HG02884 (cell line): ENCODE data around the gene ZNF672.
"Not testable (repeated sequence)": the region's sequence is repeated elsewhere in the genome, so short reads cannot be mapped to it uniquely, and the experiment has no call there.

Experiments
- ATAC-seq: cut with Tn5 transposase; IDR thresholded peaks from one replicate; pipeline ENCODE4 v1.9.1; 2021; ENCODE audit warnings: mild to moderate bottlenecking, moderate library complexity; ENCODE audit not compliant: unreplicated experiment

Gene ZNF672

DNA sequence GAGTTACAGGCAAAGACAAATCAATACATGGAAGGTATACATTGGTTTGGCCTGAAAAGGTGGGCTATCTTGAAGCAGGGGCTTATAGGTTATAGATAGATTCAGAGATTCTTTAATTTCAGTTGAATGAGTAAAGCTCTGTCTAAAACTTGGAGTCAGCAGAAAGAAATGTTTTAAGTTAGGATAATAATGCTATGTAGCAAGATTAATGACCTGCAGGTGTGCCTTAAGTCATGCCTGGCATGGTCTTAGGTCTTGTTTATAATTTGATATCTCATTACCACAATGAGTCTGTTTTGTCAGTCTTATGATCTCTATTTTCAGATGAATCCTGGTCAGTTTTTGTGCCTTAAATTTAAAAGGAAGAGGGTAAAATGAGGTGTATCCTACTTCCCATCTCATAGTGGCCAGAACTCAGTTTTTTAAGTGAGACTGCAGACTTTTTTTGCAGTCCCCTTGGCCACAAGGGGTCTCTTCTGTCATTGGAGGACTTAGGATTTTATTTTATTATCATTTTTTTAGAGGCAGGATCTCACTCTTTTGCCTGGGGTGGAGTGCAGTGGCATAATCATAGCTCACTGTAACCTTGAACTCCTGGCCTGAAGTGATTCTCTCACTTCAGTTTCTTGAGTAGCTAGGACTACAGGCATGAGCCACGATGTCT, 46.7 kb downstream of the ZNF672 start:
- ATAC-seq = no peak

DNA sequence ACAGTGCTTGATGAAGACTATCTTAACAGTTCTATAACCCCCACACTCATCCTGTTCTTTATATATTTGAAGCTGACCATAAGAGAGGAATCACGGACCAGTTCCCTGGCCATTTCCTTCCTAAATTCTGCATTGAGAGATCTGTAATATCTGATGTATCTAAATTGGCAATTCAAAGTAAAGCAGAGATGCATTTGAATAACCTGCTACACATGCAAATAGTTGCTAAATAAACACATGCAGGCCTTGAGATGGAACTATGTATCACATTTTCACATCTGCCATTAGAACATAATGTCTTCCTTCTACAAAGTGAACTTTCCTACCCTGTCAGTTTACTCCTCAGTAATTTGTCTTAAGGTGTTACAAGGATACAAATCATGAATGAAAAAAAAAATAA, 47.6 kb downstream of the ZNF672 start:
- no peak for ATAC-seq

DNA sequence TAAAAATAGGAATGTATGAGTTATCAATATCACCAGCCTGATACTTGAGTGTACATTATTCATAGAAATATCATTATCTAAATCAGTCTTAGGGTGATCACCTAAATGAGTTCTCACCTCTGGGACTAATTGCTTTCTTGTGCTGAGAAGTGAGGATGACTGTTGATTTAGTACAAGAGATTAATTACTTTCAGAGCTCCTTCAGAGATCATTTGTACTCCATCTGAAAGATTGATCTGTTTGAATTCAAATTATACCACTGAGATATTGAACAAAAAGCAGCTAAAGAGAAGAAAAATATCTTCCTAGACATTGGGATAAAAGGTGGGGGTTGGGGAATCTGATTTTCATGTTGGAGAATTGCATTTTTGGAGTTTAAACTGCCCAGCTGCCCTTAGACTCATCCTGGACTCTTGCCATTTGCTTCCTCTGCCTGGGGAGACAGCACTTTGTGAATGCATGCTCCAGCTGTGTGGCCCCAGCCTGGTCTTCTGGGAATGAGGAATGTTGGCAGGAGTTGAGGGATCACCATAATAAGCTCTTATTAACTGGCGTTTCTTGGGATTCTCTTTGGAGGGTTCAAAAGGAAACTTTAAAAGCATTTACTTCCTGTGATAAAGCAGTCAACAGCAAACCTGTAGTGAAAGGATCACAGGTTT, 48.3 kb downstream of the ZNF672 start:
- no peak for ATAC-seq

DNA sequence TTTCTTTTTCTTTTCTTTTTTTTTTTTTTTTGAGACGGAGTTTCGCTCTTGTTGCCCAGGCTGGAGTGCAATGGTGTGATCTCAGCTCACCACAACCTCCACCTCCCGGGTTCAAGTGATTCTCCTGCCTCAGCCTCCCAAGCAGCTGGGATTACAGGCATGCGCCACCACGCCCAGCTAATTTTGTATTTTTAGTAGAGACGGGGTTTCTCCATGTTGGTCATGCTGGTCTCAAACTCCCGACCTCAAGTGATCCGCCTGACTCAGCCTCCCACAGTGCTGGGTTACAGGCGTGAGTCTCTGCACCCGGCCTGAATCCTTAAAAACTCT, 51.9 kb downstream of the ZNF672 start:
- ATAC-seq = not testable (repeated sequence)

DNA sequence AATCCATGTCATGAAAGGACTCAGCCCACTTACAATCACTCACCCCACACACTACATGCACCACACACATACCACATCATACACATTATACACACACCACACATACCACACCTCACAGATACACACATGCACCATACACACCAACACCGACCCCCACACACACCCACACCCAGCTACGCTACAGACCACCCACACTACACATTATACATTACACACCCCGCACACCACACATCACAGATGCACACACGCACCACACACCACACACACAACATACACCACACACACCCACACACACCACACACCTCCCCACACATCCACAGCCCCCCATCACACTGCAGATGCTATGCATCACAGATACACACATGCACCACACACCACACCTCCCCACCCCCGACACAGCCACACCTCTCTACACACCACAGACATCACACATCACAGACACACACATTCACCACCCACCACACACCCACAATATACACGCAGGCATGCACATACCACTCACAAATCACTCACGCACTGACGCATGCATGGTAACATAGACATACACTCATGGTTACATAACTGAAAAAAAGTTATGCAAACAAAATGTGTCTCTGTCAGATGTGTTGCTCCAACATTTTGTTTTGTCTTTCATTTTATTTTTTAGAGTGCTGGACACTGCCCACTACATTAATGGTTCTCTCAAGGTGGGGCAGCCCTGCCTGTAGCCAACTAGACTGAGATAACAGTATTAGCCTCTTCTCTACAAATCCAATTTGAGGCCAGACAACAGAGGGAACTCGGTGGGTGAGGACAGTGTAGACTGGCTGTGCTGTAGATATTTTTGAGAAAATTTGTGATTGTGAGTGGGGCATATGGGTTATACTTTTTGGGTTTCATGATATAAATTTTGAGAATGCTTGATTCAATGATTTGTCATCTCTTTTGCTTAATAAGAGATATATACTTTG, 52.8 kb downstream of the ZNF672 start:
- no peak for ATAC-seq

DNA sequence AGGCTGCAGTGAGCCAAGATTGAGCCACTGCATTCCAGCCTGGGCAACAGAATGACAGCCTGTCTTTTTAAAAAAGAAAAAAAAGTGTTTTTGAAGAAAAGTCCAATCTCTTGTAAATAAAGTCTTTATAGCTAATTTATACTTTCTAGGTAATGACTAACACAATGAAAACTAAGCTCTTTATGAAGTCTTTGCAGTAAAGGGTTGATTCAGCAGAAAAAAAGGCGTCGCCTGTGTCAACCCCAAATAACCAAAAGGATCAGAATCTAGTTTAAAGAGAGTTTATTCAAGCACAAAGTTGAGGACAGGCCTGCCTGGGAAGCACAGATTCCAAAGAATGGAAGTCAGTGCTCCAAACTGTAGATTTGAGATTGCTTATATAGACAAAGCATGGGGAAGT, 53.7 kb downstream of the ZNF672 start:
- no peak for ATAC-seq

DNA sequence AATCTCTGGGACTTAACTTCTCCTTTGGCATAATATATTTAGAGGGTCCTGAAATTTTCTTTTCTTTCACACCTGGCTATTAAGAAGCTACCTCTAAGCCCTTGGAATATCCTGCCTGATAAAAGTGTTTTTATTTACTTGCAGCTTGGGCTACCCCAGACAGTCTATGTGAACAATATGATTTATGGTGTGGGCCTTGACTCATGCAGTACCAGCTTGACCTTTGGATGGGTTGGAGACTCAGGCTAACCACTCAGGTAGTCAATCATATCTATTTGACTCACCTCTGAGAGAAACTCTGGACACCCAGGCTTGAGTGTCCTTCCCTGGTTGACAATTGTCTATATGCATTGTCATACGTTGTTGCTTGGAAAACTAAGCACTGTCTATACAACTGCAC, 54.6 kb downstream of the ZNF672 start:
- ATAC-seq = no peak

DNA sequence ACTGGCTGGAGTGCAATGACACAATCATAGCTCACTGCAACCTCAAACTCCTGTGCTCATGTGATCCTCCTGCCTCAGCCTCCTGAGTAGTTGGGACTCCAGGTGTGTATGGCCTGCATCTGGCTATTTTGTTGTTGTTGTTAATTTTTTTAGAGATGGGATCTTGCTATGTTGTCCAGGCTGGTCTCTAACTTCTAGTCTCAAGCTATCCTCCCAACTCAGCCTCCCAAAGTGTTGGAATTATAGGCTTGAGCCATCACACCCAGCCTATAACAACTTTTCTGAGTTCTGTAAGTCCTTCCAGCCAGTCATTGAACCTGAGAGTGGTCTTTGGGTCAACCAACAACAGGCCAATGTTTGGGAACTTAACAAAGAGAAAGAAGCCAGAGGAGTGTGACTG, 56.8 kb downstream of the ZNF672 start:
- ATAC-seq = no peak

DNA sequence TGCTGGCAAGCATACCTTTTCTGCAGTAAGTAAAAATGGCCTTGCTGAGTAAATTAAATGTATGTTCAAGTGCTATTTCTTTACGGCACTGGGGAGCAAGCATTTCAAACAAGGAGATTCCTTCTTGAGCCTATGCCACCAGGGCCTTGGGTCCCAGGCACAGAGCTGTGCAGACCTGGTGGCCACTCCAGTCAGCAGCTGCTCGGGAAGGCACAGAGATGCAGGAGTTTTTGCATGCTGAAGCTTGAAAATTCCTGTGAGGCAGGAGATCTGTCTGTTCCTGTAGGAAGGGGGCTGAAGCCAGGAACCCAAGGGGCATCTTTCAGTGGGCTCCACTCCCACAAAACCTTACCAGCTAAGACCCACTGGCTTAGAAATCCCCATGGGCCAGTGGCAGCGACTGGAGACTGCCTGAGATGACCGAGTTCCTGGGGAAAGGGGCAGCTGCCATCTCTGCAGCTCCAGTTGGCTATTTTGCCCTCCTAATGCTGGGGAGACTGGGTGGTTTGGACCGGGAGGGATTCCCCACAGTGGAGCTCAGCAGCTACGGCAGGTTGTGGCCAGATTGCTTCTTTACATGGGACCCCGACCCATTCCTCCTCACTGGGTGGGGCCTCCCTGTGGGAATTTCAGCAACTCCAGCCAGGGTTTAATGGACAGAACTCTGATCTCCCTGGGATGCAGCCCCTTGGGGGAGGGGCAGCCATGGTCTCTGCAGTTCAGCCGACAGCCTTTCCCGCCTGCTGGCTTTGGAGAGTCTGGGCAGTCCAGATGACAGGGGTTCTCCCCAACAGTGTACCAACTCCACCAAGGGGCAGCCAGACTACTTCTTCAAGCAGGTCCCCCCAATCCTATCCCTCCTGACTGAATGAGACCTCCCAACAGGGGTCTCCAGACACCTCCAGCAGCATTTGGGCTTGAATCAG, 59.7 kb downstream of the ZNF672 start:
- no peak for ATAC-seq
